SU-DHL-6 (cell line): Measurements from ENCODE around the gene SREK1IP1.
"Not testable (repeated sequence)": the region's sequence is repeated elsewhere in the genome, so short reads cannot be mapped to it uniquely, and the experiment has no call there.

Experiments used
- H2AFZ ChIP-seq: fragments of 200-600 bp; sonication (generic); 2 replicates; pipeline ENCODE4 v1.6.1; 2014; ENCODE audit warnings: low read depth, mild to moderate bottlenecking, moderate library complexity, mixed read lengths, antibody characterized with exemption, low read length; ENCODE audit not compliant: severe bottlenecking
- H3F3A ChIP-seq: fragments of 200-600 bp; shearing (Covaris generic); 2 replicates; pipeline ENCODE4 v1.6.0; 2016; ENCODE audit warnings: antibody characterized with exemption, mild to moderate bottlenecking; ENCODE audit not compliant: insufficient read depth
- H3K27ac ChIP-seq: fragments of 200-600 bp; sonication (generic); 2 replicates; pipeline ENCODE4 v1.5.1; 2016; ENCODE audit warnings: low read depth, mild to moderate bottlenecking, low read length, moderate library complexity, mixed read lengths
- H3K27me3 ChIP-seq: fragments of 200-600 bp; sonication (generic), shearing (Covaris generic); 2 replicates; pipeline ENCODE4 v1.6.0; 2014; ENCODE audit warnings: mild to moderate bottlenecking, low read length
- H3K36me3 ChIP-seq: fragments of 200-600 bp; sonication (generic); 2 replicates; pipeline ENCODE4 v1.6.1; 2014; ENCODE audit warnings: mild to moderate bottlenecking, low read length, mixed read lengths
- H3K4me2 ChIP-seq: fragments of 300-600, 200-600 bp; shearing (Covaris generic), sonication (generic); 2 replicates; pipeline ENCODE4 v1.6.0; 2014; ENCODE audit warnings: low read length, low read depth, mild to moderate bottlenecking; ENCODE audit not compliant: poor library complexity, severe bottlenecking
- H3K4me3 ChIP-seq: fragments of 200-600 bp; sonication (generic); 2 replicates; pipeline ENCODE4 v1.5.1; 2014; ENCODE audit warnings: antibody characterized with exemption, low read length, mild to moderate bottlenecking, mixed read lengths; ENCODE audit not compliant: insufficient read depth, poor library complexity, severe bottlenecking
- H3K79me2 ChIP-seq: fragments of 200-600 bp; sonication (generic); 2 replicates; pipeline ENCODE4 v1.6.1; 2014; ENCODE audit warnings: mild to moderate bottlenecking, low read length, moderate library complexity; ENCODE audit not compliant: insufficient read depth
- H3K9ac ChIP-seq: fragments of 200-600 bp; sonication (generic); 2 replicates; pipeline ENCODE4 v1.7.0; 2014; ENCODE audit warnings: mild to moderate bottlenecking, low read length
- H3K9me2 ChIP-seq: fragments of 200-600 bp; sonication (generic); replicated peaks from 2 replicates; pipeline ENCODE4 v1.6.1; 2014; ENCODE audit warnings: low read length; ENCODE audit not compliant: insufficient read depth
- H3K9me3 ChIP-seq: fragments of 200-600 bp; sonication (generic); 2 replicates; pipeline ENCODE4 v1.6.1; 2014; ENCODE audit warnings: low read length, mixed read lengths; ENCODE audit not compliant: insufficient read depth
- H4K20me1 ChIP-seq: fragments of 200-600 bp; sonication (generic); 2 replicates; pipeline ENCODE4 v1.6.1; 2014; ENCODE audit warnings: low read depth, mild to moderate bottlenecking, antibody characterized with exemption, low read length, moderate library complexity, mixed read lengths
- CTCF ChIP-seq: fragments of 200-600 bp; sonication (generic); IDR thresholded peaks from one replicate; pipeline ENCODE4 v1.5.1; 2017; ENCODE audit warnings: antibody characterized with exemption, mild to moderate bottlenecking, low read length, moderate library complexity; ENCODE audit not compliant: insufficient read depth, poor library complexity, severe bottlenecking
- EZH2phosphoT487 ChIP-seq: fragments of 200-600 bp; sonication (generic), shearing (Covaris generic); conservative IDR thresholded peaks from 2 replicates; pipeline ENCODE4 v1.6.1; 2018; ENCODE audit warnings: mild to moderate bottlenecking, antibody characterized with exemption, low read length, moderate library complexity, mixed read lengths

SREK1IP1 gene

GRCh38 chr5:64722588-64722987, 45.9 kb downstream of the SREK1IP1 start:
- TF ChIP-seq EZH2phosphoT487, result no peak
- no peak for TF ChIP-seq CTCF
- no peaks in the 10 kb centered on the region for H3F3A ChIP-seq
- no peaks in the 10 kb centered on the region for H4K20me1 ChIP-seq
- H3K9me3 ChIP-seq, result no peaks in the 10 kb centered on the region
- no peak overlapping the region for H3K27ac ChIP-seq
- no peak overlapping the region for H2AFZ ChIP-seq
- no peak overlapping the region for H3K4me3 ChIP-seq
- peaks cover 4% of the 10 kb centered on the region; the same call in 1 of the 2 replicates for H3K36me3 ChIP-seq
- H3K27me3 ChIP-seq, result no peaks in the 10 kb centered on the region
- no peaks in the 10 kb centered on the region for H3K79me2 ChIP-seq
- no peak overlapping the region for H3K9ac ChIP-seq
- H3K4me2 ChIP-seq, result no peak overlapping the region
- no peaks in the 10 kb centered on the region for H3K9me2 ChIP-seq

GRCh38 chr5:64714495-64714894, 54.0 kb downstream of the SREK1IP1 start:
- not testable (repeated sequence) for H3K79me2 ChIP-seq, H3K9me2 ChIP-seq, H3K27ac ChIP-seq, H3K27me3 ChIP-seq, H3K4me3 ChIP-seq, H3K9me3 ChIP-seq, H3F3A ChIP-seq, H3K9ac ChIP-seq, H3K4me2 ChIP-seq, H4K20me1 ChIP-seq, H3K36me3 ChIP-seq, H2AFZ ChIP-seq

GRCh38 chr5:64707191-64707590, 61.3 kb downstream of the SREK1IP1 start:
- Histone ChIP-seq H3K4me2 (no peak overlapping the region), H3K79me2 (no peaks in the 10 kb centered on the region), H3K9me2 (no peaks in the 10 kb centered on the region), H3K9ac (no peak overlapping the region), H3K27ac (no peak overlapping the region), H2AFZ (no peak overlapping the region), H3K9me3 (no peaks in the 10 kb centered on the region), H3F3A (no peaks in the 10 kb centered on the region), H3K27me3 (no peaks in the 10 kb centered on the region), H4K20me1 (no peaks in the 10 kb centered on the region), H3K4me3 (no peak overlapping the region), H3K36me3 (0 out of 2 replicates have a peak, but pooled peaks cover 2% of the 10 kb centered on the region)
- no peak for TF ChIP-seq EZH2phosphoT487
- no peak for TF ChIP-seq CTCF

- H3K9ac ChIP-seq, H3K4me3 ChIP-seq, H3K4me2 ChIP-seq, H3K79me2 ChIP-seq, H3K9me3 ChIP-seq, H3F3A ChIP-seq, H2AFZ ChIP-seq, H3K9me2 ChIP-seq, H4K20me1 ChIP-seq, H3K36me3 ChIP-seq, H3K27ac ChIP-seq, H3K27me3 ChIP-seq: not testable (repeated sequence)
Measured at GRCh38 chr5:64706074-64706473, 62.4 kb downstream of the SREK1IP1 start.
